Stimulated activated CD8-positive, alpha-beta memory T cell treated with anti-CD3 and anti-CD28 coated beads, Interleukin-4, amount 100 ng/mL, for 48 hours (primary cell): Measurements from ENCODE around the gene KYAT1.

ENCODE experiments used
- DNase-seq: peaks from one replicate; pipeline ENCODE4 v3.0.0-alpha.2; 2020

KYAT1 gene

DNA sequence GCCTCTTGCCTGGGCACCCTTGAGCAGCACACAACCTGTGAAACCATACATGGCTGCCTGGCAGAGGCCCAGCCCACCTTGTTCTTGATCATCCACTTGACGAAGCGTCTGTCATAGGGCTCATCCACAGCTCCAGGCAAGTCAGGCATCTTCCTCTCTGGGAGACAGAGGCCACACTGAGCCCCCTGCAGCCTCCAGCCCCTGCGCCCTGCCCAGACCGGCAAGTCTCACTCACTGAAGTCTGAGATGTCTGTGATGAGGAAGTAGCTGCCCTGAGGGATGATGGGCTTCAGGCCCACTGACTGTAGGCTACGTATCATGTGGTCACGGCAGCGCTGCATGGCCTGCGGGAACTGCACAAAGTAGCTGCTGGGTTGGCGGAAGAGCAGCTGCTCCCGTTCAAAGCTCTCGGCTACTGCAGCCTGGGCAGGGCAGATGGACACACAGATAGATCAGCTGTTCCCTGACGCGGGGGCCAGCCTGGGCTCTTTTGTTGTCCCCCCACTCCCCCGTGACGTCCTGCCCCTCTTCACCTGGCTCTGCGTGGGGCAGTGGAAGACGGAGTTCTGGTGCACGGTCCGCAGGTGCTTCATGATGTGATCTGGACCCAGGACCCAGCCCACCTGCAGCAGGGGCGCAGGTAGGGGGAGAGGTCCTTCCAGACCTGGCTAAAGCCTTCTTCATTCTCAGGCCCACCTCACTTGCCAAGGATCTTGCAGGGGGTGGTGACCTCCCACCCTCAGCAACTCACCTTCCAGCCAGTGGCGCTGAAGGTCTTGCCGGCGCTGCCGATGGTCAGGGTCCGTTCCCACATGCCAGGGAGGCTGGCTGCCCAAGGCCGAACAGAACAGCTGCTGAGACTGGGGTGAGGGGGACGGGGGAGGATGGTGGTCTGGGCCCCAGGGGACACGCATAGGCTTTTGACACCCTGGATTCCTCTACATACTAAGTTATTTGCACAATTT lies 46.2 kb downstream of the KYAT1 start:
- no peak for DNase-seq

DNA sequence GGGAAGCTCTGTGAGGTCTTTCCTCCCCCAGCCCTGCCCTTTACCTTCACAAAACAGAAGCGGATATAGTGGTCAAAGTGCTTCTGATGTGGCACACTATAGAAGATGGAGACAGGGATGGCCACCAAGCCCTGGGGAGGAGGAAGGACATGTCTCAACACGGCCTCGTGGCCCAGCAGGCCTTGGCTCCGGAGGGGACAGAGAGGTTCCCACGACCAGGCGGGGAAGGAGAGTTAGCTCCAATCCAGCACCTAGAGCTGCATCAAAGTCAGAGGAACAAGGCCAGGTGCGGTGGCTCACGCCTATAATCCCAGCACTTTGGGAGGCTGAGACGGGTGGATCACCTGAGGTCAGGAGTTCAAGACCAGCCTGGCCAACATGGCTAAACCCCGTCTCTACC lies 48.1 kb downstream of the KYAT1 start:
- DNase-seq, result no peak

DNA sequence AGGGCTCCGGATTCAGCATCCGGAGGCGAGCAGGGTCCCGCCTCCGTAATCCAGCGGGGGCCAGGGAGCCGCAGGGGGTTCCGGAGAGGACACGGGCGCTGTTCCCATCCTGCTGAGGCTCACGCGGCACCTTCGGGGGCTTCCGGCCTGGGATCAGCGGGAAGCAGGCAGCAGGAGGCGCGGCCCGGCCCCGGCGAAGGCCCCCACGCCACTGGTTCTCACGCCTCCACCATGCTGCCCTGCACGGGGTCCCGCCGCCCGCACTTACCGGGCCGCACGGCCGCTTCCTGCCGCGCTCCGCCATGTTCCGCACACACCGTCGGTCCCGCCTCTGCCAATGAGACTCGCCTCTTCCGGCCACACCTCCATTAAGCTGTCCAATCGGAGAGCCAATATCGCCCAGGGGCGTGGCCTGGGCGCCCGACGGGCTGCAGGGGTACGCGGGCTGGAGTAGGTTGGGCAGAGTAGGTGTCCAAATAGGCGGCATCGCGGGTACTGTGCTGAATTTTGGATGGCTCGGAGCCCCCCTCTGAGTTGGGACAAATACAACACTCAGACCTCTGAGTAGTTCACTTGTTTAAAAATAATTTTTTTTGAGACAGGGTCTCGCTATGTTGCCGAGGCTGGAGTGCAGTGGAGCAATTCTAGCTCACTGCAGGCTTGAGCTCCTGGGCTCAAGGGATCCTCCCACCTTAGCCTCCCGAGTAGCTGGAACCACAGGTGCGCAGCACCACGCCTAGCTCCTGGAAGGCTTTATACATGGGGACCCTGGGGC lies 52.1 kb downstream of the KYAT1 start, which contains the start of gene SPOUT1:
Gene SPOUT1 (minus strand): TSS at position 318 of the 775 bp plus-strand sequence. CDS start 14 bp downstream, at position 304.
- DNase-seq, result peak; percentile 96

DNA sequence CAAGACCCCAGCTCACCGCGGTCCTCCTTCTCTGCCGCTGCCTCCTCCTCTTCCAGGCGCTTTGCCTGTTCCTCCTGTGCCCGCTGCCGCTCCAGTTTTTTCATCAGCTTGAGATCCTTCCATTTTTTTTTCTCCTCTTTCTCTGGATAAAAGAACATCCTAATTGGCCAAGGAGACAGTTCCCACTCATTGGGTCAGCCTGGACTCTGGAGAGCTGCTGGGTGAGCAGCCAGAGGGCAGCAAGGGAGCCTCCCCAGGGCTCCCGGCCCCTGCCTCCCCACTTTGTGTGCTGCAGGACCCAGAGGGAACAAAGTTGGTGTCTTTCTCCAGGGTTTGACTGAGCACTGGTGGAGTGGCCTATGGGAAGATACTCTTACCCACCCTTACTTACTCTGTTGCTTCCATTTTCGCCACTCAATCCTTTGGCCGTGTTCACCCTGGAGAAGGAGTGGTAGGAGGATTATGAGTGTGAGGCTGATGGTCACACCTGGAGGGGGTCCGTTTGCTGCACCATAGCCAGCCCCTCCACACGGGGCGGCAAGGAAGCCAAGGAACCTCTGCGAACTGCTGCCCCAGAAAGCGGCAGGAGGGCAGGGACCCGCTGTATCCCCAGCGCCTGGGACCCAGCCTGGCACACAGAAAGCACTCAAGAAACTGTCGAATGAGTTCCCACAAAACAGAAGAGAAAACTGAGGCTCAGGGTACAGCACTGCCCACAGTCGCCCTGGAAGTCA lies 52.9 kb downstream of the KYAT1 start:
- no peak for DNase-seq

DNA sequence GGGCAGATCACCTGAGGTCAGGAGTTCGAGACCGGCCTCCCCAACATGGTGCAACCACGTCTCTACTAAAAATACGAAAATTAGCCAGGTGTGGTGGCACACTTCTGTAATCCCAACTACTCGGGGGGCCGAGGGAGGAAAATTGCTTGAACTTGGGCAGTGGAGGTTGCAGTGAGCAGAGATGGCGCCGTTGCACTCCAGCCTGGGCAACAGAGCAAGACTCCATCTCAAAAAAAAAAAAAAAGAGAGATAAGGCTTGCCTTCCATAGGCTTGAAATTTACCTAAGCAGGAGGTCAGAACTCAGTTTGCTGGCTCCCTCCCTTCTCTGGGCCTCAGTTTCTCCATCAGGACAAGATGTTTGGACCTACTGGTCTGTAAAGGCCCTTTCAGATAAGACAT lies 53.5 kb downstream of the KYAT1 start:
- no peak for DNase-seq

DNA sequence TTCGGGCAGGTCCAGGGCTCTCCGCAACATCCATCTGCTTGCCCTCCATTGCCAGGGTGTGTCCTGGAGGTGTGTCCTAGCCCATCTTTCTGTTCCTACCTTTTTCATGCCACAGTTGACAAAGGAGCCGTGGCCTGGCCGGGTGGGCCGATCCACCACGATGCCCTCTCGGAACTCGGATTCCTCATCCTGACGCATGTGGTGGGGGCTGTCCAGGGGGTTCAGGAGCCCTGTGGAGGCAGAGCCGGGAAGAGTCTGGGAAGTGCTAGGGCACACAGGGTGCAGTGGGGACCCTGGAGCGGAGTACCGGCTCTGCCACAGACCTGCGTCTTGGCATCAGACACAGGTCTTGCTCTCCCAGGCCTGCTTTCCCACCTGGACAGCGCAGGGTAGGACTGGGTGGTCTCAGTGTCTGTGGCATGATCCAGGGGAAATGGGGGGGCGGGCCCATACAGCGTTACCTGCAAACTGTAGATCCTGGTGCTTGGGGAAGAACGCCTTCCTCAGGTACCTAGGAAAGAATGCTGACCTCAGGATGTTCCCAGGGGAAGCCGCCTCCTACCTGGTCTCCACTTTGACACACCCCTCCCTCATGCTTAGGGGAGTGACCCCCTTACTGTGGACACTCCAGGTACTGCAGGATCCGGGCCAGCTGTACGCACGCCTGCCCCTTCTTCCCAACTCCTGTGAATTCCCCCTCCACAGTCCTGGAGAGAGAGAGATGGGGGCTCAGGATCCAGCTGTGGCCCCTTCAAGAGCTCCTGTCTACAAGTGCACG lies 55.6 kb downstream of the KYAT1 start:
- DNase-seq, result no peak

DNA sequence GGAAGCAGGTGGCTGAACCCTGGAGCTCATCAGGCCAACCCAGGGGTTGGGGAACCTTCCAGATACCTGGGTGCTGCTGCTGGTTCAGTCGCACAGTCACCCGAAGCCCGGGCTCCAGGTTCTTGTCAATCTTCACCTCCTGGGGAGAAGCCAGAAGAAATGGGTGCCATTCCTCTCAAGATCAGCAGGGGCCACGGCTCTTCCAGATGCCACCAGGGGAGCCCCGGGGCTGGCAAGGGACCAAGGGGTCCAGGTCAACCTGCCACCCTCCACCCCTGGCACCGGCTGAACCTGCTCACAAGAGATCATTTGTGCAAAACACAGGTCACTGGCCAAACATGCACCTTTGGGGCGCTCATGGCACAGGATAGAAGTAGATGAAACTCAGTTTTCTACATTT lies 56.8 kb downstream of the KYAT1 start:
- no peak for DNase-seq

DNA sequence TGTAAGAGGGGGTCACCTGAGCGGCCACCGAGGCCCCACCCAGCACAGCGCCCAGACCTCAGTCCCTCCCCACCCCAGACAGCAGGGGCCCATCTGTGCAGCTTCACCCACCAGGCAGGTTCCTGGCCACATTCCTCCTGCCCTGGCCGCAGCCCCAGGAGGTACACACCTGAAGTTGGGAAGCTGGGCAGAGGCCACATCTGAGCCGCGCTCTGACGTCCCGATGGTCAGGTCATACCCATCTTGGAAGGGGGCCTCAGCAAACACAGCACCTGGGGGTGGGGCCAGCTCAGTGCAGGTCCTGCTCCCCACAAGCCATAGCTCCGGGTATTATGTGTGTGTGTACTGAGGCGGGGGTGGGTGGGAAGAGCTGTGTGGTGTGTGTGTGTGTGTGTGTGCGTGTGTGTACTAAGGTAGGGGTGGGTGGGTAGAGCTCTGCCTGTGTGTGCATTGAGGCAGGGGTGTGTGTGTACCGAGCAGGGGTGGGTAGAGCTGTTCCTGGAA lies 57.8 kb downstream of the KYAT1 start:
- no peak for DNase-seq

DNA sequence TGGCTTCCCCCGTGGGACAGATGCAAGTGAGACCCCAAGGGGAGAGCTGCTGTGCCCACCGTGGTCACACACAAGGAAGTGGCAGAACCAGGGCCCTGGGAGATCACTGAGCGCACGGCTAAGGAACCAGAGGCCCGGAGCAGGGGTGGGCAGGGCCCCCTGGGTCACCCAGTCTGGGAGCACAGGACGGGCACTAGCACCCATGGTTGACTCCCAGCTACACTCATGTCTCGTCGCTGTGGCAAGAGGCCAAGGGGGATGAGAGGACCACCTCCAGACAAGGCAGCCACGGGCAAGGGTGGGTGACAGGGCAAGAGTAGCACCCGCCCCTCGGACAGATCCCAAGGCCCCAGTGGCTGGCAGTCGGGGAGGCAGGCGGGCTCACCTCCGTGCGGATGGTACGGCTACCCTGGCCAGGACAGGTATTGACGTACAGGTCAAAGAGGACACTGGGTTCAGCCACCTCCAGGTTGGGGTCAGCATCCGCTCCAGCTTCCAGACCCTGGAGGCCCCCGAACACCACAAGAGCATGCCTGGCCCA lies 58.3 kb downstream of the KYAT1 start:
- no peak for DNase-seq

DNA sequence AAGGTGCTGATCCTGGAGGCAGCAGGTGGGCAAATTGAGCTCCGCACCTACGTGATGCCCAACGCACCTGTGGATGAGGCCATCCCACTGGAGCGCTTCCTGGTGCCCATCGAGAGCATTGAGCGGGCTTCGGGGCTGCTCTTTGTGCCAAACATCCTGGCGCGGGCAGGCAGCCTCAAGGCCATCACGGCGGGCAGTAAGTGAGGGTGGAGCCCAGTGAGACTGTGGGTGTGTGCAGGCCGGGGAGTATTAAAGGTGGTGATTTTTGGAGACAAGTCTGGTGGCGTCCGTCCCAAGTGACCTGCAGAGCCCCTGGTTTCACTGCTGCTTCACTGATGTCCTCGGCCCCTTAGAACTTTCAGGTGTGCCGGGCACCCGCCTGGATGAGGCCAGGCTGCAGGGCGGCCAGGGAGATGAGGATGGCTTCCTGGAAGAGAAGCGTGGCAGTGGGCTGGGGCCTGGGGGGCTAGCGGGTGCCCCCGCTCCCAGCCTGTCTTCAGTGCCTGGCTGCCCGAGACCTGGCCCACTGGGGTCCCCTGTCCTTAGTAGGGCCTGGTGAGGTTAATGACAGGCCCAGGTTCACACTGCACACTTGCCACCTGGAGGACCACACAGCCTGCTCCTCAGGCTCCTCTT lies 59.2 kb downstream of the KYAT1 start:
- no peak for DNase-seq

DNA sequence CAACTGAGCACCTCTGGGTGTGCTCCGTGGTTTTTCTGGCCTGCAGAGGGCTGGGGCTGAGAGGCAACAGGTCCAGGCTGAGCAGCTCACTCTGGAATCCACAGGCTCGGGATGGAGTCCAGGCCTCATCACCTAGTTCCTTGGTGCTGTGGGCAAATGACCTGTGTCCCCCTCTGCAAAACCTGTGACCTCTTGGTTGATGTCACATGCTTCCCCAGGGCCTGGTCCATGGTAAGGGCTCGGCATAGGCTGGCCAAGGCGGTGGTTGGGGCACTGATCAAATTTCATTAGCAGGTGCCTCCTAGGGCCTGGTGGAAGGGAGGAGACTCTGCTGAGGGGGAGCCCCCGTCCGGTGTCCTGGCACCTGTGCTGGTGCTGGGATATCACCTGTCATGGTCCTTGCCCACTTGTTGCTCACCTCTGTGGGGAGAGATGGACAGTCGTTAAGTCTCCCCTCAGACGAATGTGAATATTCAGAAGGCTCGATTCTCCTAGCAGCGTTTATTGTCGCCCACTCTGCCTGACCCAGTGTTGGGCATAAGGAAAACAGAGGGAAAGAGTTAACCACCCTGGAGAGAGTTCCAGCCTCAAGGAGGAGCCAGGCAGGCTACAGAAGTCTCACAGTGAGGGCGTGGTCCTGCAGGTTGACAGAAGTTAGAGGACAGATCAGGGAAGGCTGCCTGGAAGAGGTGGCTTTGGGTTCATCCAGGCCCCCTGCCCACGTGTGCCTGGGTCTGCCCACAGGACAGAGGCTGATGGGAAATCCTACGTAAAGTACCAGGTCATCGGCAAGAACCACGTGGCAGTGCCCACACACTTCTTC lies 60.0 kb downstream of the KYAT1 start:
- no peak for DNase-seq

DNA sequence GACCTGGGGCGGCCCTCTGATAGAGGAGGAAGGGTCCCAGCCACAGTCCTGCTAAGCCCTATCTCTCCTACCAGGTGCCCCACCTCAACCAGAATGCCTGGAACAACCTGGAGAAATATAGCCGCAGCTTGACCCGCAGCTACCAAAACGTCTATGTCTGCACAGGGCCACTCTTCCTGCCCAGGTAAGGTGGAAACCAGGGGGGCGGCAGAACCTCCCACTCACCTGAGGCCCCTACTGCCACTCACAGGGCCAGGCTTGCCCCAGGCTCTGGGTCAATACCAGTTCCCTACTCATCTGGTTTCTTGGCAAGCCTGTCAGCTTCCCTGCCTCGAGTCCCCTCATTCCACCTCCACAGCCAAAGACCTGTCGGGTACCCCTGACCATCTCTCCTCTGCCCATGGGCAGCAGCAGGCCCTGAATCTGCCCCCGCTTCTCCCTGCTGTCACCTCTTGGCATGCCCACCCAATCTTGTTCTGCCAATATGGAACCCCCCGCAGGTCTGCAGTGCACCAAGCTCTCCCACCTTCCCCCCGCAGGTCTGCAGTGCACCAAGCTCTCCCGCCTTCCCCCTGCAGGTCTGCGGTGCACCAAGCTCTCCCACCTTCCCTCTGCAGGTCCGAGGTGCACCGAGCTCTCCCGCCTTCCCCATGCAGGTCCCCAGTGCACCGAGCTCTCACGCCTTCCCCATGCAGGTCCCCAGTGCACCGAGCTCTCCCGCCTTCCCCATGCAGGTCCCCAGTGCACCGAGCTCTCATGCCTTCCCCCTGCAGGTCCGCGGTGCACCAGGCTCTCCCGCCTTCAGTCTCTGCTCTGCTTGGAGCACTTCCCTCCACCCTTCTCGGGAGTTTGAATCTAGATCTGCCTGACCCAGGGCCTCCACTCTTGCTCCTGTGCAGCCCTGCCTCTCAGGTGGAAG lies 60.8 kb downstream of the KYAT1 start:
- no peak for DNase-seq

DNA sequence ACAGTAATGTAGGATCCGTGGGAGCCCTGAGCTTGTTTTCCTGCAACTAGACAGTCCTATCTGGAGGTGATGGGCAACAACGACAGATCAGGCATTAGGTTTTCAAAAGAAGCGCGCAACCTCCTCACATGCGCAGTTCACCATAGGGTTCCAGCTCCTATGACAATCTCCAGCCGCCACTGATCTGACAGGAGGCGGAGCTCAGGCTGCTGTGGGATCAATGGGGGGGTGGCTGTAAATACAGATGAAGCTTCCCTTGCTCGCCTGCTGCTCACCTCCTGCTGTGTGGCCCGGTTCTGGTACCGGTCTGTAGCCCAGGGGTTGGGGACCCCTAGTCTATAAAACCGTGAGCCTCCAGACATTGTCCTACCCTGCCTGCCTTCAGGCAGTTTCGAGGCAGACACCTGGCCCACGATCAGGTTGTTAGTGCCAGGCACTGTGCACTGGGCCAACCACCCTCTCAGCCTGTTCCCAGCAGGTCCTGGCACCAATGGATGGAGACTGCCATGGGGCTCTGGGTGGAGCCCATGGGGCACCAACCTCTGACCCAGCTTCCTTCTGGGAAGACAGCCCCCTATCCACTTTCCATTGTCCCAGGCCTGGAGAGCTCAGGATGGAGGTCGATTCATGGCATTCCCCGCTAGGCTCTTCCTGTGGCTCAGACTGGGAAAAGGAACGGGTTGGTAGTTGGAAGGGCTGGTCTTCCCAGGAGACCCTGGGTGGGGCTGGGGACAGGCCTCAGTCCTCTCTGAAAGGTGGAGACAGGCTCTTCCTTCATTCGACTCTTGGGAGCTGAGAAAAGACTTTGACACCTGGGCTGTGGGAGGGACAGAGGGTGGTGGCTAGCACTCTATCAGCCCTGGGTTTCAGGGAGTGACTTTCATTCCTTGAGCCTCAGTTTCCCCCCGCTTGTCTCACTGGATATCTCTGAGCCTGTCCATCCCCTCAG lies 61.8 kb downstream of the KYAT1 start:
- DNase-seq, result no peak

DNA sequence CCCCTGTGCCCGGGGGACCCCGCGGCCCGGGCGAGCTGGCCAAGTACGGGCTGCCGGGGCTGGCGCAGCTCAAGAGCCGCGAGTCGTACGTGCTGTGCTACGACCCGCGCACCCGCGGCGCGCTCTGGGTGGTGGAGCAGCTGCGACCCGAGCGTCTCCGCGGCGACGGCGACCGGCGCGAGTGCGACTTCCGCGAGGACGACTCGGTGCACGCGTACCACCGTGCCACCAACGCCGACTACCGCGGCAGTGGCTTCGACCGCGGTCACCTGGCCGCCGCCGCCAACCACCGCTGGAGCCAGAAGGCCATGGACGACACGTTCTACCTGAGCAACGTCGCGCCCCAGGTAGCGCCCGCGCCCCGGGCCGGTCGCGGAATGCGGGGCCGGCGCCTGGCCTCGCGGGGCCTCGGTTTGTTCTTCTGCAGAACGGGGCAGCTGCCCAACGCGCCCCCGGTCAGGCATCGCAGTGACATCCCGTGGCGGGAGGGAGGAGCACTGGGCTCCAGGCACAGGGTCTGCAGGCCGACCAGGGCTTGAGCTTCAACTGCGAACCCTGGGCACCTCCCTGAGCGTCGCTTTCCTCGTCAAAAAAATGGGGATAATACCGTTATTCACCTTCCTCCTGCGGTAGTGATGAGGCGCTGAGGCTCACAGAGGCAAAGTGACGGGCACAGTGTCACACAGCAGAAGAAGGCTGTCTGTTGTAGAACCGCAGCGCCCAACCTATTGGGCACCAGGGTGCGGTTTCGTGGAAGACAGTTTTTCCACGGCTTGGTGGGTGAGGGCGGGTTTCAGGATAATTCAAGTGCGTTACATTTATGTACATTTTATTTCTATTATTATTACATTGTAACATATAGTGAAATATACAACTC lies 62.7 kb downstream of the KYAT1 start:
- DNase-seq, result peak; percentile 60

DNA sequence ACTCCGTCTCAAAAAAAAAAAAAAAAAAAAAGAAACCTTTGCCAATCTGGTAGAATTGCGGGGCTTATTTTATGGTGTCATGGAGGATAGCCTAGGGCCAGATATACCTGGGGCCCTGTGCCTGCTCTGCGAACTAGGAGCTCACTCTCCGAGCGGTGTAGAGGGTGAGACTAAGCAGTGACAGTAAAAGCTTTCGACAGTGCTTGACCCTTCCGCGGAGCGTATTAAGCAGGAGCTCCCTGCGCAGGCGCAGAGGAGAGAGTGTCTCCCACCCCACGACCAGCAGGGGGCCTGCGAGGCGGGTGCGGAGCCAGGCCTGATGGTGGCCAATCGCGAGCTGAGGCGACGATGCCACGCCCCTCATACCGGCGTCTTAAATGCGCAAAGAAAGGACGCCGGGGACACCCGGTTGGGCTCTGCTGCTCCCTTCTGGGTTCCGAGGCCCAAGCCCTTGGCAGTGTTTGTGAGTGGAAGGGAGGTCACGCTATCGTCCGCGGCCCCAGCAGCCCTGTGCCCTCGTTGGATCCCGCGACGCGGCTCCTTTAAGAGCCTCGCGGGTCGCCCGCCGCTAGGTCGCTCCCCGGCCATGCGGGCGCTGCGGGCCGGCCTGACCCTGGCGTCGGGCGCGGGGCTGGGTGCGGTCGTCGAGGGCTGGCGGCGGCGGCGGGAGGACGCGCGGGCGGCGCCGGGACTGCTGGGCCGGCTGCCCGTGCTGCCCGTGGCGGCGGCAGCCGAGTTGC lies 63.5 kb downstream of the KYAT1 start, which contains the start of gene ENDOG:
Gene ENDOG (plus strand): TSS at position 402 of the 740 bp plus-strand sequence. CDS start 185 bp downstream, at position 587.
- peak; percentile 99 for DNase-seq

DNA sequence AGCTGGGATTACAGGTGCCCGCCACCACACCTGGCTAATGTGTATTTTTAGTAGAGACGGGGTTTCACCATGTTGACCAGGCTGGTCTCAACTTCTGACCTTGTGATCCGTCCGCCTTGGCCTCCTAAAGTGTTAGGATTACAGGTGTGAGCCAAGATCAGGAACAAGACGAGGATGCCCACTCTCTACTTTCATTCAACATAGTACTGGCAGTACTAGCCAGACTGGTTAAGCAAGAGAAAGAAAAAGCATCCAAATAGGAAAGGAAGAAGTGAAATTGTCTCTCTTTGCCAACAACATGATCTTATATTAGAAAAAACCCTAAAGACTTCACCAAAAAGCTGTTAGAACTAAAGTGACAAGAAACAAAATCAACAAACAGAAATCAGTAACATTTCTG lies 70.9 kb downstream of the KYAT1 start:
- DNase-seq, result no peak
